Germinal center (tissue), 1 donor: Measurements from ENCODE around the gene SGCD.
"Not testable (repeated sequence)": the region's sequence is repeated elsewhere in the genome, so short reads cannot be mapped to it uniquely, and the experiment has no call there.

ENCODE experiments used
- DNase-seq: peaks from one replicate; pipeline ENCODE4 v3.0.0; 2012; ENCODE audit warnings: mixed read lengths, low spot score

Gene SGCD

DNA sequence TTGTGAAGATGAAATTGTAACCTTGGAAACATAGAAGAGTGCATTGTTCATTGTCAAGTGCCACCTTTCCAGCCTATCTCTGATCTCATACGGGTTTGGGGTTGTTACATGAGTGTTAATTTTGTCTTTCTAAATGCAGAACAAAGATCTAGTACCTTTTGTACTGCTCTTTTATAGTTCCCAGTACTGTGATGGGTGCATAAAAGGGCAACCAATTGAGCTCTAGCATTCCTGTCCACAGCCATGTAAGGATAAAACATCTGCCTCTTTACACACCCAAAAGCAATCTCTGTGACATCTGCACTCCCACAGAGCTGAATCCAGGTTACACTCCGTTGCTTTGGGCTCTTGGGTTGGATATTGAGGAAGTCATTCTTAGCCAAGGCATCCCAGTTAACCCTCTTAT is 255.2 kb downstream of the SGCD start:
- DNase-seq: no peak

- no peak for DNase-seq
These were observed 257.9 kb downstream of the SGCD start for GRCh38 chr5:156584871-156585270.

DNA sequence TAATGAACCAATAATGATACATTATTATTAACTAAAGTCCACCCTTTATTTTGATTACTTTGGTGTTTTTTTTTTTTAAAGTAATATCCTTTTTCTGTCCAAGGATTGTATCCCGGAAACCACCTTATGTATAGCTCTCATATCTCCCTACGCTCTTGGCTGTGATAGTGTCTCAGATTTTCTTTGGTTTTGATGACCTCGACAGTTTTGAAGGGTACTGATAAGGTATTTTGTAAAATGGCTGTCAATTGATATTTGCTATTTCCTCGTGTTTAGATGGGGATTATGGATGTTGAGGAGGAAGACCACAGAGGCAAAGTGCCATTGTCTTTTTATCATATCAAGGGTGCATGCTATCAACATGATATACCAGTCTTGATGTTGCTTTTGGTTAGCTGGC is 259.0 kb downstream of the SGCD start:
- DNase-seq: no peak

GRCh38 chr5:156587012-156587411 is 260.0 kb downstream of the SGCD start:
- DNase-seq: no peak

DNA sequence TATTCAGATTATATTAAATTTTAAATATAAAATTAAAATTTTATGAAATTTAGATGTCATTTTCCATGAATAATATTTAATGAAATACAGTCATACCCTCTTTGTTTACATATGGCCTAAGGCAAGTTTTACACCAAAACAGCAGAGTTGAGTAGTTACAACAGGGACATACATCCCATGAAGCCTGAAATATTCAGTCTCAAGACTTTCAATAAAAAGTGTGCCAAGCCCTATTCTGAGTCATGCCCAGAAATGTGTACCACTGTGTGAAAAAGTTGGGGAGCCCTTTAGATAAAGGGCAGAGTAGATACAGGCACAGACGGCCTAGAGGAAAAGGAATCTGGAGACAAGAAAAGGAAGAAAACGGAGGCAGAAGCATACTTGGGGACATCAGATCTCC is 261.3 kb downstream of the SGCD start:
- no peak for DNase-seq

DNA sequence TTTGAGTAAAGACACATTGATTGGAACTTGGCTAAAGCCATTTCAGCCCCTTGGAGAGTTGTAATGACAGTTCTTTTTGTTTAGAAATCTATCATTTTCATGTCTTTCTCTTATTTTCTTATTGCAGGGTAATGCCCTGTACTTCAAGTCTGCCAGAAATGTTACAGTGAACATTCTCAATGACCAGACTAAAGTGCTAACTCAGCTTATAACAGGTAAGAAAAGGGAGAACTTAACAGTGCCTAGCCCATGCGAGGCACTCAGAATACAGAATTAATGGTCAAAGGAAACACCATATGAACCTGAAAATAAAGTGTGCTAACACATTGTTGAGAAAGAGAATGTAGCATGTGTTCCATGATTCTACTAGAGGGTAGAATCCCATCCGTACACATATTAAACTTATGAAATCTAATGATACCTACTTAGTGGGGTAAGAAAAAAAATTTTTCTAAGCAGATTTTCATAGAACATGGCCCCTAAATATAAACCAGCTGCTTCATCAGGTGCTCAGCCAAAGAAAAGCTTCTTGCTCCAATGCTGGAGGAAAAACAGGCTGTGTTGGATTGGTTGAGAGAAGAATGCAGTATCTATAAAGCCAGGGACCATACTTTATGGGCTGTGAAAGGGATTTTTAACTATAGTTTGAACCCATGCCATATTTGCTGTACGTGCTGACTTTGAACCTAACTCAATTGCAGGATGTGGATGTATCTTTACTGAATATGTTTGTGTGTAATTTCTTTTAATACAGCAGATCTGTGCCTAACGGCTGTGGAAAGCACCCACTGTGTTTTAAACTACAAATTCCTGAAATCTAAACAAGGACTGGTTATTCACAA is 262.4 kb downstream of the SGCD start:
- DNase-seq: no peak

DNA sequence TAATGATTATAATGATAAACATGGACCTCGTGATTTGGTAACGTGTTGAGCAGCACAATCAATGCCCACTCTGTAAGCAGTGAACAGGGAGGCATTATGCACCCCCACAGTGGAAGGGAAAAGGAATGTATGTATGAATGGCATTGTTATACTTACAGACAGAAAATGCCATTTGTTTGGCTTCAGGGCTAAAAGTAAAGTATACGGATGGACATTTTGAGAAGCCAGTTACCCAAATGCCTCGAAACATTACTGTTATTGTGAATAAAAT is 262.9 kb downstream of the SGCD start:
- no peak for DNase-seq

- DNase-seq: no peak
These were observed 264.0 kb downstream of the SGCD start for GRCh38 chr5:156590978-156591377.

DNA sequence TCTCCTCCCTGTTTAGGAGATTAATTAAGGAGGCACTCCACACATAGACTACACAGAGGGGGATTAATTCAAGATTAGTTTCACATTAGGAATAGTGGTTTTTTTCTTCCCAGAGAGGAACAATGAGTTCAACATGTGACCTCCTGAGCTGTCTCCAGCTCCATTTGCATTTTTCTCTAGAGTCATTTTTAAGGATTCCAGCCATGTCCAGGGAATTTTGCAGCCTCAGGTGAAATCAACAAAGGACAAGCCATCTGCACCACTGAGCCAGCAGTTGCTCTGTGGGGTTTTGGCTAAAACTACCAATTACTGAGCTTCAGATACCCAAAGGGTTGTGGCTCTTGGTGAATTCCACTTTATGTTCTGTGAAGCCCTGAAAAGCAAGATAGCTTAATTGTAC is 264.7 kb downstream of the SGCD start:
- DNase-seq: no peak

DNA sequence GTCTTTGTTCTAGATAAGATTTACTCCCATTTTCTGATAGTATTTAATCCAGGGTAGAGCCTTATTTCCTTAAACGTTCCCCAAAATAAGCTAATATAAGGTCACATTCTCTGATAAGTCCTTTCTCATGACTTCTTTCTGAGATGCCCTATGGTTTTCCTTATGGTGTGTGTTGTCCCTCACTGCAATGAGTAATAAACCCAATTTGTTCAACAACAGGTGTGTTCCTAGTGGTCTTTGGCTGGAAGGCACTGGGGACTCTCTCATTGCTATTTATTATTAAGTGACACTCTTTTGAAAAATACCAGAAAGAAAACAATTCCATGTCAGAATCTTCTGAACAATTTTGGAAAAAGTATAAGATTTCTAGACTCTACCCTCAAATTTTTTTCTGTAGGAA is 266.6 kb downstream of the SGCD start:
- DNase-seq: no peak

- no peak for DNase-seq
These were observed 267.4 kb downstream of the SGCD start for GRCh38 chr5:156594406-156594805.

DNA sequence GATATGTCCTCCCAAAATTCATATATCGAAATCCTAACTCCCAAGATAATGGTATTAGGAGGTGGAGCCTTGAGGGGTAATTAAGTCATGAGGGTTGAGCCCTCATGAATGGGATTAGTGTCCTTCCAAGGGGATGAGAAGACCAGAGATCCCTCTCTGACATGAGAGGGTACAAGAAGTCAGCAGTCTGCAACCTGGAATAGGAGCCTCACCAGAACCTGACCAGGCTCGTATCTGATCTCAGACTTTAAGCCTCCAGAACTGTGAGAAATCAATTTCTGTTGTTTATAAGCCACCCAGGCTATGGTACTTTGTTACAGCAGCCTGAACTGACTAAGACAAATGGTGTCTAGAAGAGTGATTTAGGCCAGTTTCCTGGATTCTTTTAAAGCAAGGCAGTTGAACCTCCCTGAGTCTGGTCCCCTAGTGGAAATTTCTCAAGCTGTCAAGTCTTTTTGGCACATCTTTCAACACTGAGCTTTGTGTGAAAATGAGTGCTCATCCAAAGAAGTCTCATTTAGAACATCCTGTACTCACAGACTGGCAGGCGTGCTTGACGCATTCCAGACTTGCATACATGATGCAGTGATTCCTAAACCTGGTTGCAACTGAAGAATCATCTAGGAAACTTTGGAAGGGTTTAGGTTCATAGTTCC is 268.3 kb downstream of the SGCD start:
- DNase-seq: no peak

GRCh38 chr5:156597276-156597675 is 270.3 kb downstream of the SGCD start:
- no peak for DNase-seq

GRCh38 chr5:156598964-156599363 is 272.0 kb downstream of the SGCD start:
- no peak for DNase-seq

DNA sequence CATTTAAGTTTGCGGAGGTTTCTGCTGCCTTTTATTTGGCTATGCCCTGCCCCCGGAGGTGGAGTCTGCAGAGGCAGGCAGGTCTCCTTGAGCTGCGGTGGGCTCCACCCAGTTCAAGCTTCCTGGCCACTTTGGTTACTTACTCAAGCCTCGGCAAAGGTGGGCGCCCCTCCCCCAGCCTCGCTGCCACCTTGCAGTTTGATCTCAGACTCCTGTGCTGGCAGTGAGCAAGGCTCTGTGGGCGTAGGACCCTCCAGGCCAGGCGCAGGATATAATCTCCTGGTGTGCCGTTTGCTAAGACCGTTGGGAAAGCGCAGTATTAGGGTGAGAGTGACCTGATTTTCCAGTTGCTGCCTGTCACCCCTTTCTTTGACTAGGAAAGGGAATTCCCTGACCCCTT is 283.6 kb downstream of the SGCD start:
- not testable (repeated sequence) for DNase-seq

DNA sequence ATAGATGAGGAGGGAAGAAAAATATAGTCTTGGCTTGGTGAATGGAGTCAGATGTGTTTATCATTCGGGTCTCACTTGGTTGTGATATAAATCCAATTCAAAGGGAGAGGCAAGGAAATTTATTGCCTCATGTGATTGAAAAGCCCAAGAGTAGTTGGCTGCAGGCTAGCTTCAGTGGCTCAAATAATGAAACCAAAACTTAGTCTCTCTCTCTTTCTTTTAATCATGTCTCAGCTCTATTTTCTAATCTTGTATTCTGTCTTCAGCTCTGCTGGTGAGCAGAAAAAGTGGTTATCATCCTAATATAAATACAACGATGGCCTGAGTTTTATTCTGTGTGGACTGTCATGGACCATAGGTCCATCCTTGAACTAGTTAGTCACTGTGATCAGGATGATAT is 288.9 kb downstream of the SGCD start:
- DNase-seq: no peak

DNA sequence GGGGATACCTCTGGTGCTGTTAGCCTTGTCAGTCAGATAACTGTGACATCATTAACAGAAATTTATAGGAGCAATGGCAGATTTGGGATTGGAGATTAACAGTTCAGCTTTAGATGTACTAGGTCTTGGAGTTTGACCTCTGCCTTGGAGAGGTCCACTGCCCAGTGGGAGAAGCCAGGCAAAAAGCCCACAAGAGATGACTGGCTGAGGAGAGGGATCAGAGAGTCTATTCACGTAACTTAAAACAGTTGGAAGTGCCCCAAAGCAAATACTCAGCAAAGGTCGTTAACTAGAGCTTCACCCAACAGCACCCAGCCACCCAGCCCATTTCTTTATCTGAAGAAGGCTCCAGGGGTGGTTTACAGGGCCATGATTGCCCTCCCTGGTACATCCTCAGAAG is 290.5 kb downstream of the SGCD start:
- DNase-seq: no peak

GRCh38 chr5:156618601-156619000 is 291.6 kb downstream of the SGCD start:
- no peak for DNase-seq

- DNase-seq: no peak
These were observed 294.8 kb downstream of the SGCD start for GRCh38 chr5:156621719-156622118.

DNA sequence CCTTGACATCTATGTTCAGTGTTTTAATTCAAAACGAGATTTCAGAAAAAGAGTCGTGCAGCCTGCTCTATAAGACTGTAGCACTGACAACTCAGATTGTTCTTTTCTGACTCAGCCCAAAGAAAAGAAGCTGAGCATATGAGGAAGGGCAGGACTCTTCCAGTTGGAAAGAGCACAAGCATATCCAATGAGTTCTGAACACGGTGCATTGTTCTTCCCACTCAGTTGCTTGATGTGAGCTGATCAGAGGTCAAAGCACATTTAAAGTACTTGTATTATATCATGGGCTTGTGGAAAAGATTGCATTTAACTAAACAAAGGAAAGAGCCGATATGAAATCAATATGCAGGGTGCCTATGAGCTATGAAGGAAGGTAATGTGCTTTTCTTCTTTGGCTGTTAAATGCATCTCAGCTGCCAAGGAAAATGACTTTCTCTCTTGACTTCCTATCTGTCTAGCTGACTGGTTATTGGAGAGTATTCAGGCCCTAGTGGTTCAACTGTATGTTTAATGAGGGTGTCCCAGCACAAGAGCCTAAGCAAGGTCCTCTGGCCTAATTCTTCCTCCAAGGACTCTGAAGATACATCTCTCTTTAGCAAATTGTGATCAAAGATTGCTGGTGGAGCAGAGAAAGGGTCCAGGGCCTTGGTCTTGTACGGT is 296.5 kb downstream of the SGCD start:
- DNase-seq: no peak

DNA sequence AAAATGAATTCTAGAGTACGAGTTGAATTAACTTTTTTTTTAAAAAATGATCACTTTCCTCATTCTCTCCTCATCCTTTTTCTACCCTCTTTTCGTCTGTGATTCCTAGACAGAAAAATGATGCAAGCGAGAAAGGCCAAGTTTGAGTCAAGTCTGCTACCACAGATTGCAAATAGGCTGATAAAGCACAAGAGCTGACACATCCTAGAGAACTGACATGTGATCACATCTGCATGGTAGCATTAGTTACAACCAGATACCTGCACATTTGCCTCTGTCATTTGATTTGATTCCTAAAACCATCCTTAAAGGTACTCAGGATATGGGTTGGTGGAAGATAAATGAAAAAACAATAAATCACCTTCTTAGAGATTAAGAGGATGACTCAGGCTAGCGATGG is 297.7 kb downstream of the SGCD start:
- no peak for DNase-seq

GRCh38 chr5:156628421-156628820 is 301.5 kb downstream of the SGCD start:
- no peak for DNase-seq

GRCh38 chr5:156631005-156631404 is 304.0 kb downstream of the SGCD start:
- no peak for DNase-seq

GRCh38 chr5:156634301-156634700 is 307.3 kb downstream of the SGCD start:
- DNase-seq: no peak
